ENCODE data around the gene INTS3.
"Not testable (repeated sequence)": the region's sequence is repeated elsewhere in the genome, so short reads cannot be mapped to it uniquely, and the experiment has no call there.

INTS3 gene

GRCh38 chr1:153779781-153780541 lies 52.1 kb downstream of the INTS3 start:
- no peak for DNase-seq

GRCh38 chr1:153780551-153780950 lies 52.7 kb downstream of the INTS3 start:
- no peak for DNase-seq

DNA sequence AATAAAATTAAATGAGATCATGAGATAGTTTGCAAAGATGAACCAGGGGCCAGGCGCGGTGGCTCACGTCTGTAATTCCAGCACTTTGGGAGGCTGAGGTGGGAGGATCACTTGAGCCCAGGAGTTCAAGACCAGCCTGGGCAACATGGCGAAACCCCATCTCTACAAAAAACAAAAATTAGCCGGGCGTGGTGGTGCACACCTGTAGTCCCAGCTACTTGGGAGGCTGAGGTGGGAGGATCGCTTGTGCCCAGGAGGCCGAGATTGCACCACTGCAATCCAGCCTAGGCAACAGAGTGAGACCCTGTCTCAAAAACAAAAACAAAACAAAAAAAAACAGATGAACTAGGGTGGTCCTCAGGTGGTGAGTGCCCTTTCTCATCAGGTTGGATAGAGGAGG lies 54.8 kb downstream of the INTS3 start:
- DNase-seq: not testable (repeated sequence)

- peak; percentile 89 for DNase-seq
Measured at GRCh38 chr1:153783233-153784190, 55.7 kb downstream of the INTS3 start.

- no peak for DNase-seq
Measured at GRCh38 chr1:153786038-153786790, 58.4 kb downstream of the INTS3 start.

DNA sequence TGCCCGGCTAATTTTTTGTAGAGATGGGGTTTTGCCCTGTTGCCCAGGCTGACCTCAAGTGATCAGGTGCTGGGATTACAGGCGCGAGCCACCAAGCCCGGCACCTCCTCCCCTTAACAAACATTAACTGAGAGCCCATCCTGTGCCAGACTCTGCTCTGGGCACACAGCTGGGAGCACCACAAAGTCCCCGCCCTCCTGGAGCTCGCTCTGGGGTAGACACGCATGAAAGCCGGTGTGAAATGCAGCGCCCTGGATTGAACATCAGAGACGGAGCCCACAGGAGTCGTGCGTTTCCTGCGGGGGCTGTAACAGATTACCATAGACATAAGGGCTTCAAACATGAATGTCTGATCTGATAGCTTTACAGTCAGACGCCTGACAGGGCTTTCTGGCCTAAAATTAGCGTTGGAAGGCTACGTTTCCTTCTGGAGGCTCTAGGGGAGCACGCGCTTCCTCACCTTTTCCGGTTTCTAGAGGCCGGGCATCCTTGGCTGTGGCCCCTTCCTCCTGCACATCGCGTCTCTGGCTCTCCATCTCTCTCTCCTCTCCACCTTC lies 61.7 kb downstream of the INTS3 start:
- no peak for DNase-seq

DNA sequence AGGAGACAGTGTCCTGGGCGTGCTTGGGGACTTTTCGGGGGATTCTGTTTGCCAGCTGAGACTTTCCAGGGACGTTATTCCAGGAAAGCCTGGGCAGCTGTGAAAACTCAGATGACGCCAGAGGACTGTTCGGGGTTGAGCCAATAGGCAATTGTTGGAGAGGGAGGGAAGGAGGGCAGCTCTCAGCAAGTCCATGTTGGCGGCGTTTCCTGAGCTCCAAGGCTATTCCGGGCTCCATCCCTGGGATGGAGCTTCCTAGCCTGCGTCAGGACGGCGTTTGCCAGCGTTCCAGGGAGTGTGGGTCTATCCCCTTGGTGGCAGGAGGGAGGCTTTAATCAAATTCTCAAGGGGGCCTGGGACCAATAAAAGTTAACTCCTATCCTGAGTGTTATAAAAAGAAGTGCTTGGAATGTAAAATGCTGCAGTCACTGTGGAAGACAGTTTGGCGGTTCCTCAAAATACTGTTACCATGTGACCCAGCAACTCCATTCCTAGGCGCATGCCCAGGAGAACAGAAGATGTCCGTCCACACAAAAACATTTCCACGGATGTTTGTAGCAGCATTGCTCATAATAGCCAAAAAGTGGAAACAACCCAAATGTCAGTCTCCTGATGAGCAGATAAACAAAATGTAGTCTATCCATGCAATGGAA lies 62.6 kb downstream of the INTS3 start:
- DNase-seq: no peak

DNA sequence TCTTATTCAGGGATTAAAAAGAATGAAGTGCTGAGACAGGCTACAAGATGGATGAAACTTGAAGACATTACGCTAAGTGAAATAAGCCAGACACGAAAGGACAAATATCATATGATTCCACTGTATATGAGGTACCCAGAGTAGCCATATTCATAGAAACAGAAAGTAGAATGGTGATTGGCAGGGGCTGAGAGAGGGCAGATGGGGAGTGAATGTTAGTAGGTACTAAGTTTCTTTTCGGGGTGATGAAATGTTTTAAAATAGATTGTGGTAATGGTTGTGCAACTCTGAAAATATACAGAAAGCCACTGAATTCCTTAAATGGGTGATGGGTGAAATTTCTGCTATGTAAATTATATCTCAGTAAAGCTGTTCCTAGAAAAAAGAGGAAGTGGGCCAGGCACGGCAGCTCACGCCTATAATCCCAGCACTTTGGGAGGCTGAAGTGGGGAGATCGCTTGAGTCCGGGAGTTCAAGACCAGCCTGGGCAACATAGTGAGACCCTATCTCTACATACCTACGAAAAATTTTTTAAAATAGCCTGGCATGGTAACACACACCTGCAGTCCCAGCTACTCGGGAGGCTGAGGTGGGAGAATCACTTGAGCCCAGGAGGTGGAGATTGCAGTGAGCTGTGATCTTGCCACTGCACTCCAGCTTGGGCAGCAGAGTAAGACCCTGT lies 63.3 kb downstream of the INTS3 start:
- peak; percentile 38 for DNase-seq

DNA sequence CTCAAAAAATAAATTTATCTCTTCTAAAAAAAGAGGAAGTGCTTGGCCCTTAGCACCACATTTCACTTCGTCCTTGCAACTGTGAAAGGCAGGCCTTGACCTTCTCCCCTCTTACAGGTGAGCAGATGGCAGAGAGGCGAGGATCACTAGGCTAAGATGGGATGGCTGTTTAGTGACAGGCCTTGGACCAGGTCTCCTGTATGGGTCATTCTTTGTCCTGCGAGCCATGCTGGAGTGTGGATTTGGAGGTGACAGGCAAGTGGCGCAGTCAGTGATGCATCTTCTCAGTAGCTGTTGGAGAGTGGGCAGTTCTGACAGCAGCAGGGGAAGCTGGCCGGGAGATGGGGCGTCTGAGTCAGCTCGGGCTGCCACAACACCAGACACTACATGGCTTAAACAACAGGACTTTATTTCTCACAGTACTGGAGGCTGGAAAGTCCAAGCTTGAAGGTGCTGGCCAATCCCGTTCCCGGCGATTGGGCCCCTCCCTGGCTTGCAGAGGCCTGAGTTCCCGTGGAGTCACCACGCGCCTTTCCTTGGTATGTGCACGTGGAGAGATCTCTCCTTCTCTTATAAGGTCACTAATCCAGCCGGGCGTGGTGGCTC lies 63.9 kb downstream of the INTS3 start:
- DNase-seq: no peak

GRCh38 chr1:153792631-153793041 lies 64.8 kb downstream of the INTS3 start:
- no peak for DNase-seq

DNA sequence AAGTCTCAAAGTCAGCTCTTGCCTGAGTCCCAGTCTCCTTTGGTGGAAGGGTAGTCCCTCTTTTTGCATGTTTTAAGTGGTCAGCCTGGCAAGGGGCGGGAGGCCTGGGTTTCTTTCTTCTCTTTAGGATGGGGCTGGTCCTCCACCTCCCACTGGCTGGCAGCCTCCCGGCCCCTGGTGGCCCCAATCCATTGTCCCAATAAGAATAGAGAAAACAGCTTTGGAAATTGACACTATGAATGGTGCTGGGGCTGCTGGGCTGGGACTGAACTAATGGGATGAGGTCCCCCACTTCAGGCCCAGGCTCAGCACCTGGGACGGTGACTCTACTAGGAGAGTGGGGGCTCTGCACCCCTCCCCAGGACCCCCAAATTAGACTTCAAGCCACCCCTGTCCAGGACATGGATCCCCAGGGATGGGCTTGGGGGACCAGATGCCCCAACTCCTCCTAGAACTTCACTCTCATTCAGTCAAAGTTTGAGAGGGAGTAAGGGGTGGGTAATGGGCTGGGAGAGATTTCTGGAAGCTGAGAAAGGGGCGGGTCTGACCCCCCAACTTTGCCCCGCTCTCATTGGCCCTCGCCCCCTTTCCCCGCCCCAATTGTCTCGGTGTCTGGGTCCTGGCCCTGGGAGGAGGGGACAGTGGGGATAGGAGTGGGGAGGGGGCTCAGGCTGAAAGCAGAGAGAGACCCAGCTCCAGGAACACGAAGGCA lies 65.6 kb downstream of the INTS3 start:
- DNase-seq: no peak

- DNase-seq: no peak
Measured at GRCh38 chr1:153793973-153794615, 66.2 kb downstream of the INTS3 start.

DNA sequence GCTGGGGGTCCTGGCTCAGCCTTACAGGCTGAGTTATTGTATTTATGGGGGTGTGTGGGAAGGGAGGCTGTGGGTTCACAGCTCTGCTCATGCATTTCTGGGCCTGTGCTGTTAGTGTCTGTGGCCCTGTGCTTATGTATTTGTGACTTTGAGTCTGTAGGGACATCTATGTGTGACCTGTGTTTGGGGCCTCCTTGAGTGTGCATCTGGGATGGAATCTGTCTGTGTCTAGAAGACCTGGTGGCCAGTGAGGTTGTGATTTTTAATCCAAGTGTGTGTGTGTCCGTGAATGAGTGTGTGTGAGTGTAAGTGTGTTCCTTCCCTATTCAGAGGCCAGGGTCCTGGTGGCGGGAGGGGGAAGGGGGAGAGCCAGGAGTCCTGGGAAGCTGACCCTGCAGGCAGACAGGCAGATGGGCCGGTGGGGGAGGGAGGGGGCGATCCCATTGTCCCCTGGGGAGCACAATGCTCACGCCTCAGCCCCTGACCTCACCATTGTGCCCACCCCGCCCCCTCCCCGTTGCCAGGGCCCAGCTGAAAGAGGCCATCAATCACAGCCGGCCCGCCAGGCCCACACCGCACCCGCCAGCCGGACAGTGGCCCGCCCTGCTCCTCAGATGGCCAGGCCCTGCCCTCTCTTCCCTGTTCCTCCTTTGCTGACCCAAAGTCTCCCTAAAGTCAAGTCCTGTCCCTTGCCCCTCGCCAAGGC lies 66.9 kb downstream of the INTS3 start:
- no peak for DNase-seq

DNA sequence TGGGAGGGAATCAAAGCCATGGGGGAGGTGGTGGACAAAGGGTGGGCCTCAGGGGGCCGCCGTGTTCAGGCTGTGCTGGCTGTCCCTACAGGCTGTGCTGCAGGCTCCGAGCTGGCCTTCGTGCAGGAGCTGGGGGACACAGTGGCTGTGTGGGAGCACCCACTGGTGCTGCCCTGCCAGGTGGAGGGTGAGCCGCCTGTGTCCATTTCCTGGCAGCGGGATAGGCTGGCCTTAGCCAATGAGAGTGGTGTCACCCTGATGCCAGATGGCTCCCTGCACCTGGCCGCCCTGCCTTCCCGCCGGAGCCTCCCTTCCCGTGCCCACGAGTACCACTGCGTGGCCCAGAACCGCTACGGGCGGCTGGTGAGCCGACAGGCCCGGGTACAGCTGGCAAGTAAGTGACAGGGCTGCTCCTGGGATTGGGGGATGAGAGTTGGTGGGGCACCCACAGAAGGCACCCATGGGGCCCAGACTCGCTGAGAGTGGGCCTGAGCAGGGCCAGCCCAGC lies 67.5 kb downstream of the INTS3 start:
- no peak for DNase-seq

- DNase-seq: no peak
Measured at GRCh38 chr1:153795934-153796785, 68.3 kb downstream of the INTS3 start.

- DNase-seq: peak; percentile 79
Measured at GRCh38 chr1:153796786-153797659, 69.2 kb downstream of the INTS3 start.

DNA sequence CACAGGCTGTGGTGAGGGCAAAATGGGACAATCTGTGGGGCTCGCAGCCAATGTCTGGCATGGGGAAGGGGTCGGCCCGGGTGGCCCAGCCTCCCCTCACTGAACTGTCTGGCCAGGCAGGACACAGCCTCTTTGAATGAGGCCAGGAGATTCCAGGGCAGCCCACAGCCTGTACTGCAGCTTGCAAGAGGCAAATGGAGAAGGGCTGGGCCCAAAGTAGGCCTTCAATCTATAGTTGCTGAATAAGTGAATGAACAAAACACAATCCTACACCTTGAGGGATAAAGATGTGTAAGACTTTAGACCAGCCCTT lies 70.6 kb downstream of the INTS3 start:
- no peak for DNase-seq

All from CD4-positive, alpha-beta T cell treated with Interleukin-4 for 4 hours (primary cell).